ENCODE data around the gene TRPM2.

Gene TRPM2

GRCh38 chr21:44350773-44351481 lies 2.5 kb upstream of the TRPM2 start:
- no peak overlapping the region for H3K27ac ChIP-seq (ENCODE audit: low read depth, low read length)
- no peaks in the 10 kb centered on the region for H3K4me1 ChIP-seq (ENCODE audit: insufficient read depth, low read length)
- H3K9ac ChIP-seq (ENCODE audit: low read depth, low read length) = no peak overlapping the region
- 92% methylated on average over 42 of the region's 42 CpGs for WGBS
- no peaks in the 10 kb centered on the region for H3K36me3 ChIP-seq (ENCODE audit: insufficient read depth, low read length)
- no peaks in the 10 kb centered on the region for H3K27me3 ChIP-seq (ENCODE audit: insufficient read depth, low read length)
- no peaks in the 10 kb centered on the region for H3K9me3 ChIP-seq (ENCODE audit: insufficient read depth, low read depth, low read length)
- no peak overlapping the region for H3K4me3 ChIP-seq (ENCODE audit: low read length)

DNA sequence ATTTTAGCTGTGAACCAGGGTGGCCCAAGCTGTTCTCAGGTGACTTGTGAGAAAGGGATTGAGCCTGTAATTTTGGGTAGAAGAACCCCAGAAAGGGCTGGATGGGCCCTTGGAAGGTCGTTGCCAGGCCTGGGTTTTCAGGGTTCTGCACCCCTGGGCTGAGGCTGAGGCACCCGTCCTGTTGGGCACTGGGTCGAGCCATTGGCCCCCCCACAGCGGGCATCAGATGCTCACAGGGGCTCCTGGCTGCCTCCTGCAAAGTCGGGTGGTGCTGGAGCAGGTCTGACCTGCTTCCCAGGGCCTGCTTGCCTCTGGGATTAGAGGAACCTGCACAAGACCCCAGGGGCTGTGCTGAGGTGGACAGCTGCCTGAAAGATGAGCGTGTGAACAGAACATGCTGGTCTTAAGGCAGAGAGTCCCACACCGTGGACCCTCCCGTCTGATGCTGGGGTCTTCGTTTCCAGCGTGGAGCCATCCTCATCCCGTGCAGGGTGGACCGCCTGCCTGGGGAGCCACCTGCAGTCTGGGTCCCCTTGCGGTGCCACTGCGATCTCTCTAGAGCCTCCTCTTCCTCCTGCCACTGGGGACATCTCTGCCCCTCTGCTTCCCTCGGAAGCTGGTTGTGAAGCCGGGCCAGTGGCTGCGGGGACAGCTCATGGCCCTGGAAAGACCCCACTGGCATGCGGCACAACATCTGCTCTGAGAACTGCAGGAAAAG lies 1.7 kb upstream of the TRPM2 start:
- no peaks in the 10 kb centered on the region for H3K36me3 ChIP-seq (ENCODE audit: insufficient read depth, low read length)
- no peak overlapping the region for H3K4me3 ChIP-seq (ENCODE audit: low read length)
- no peaks in the 10 kb centered on the region for H3K4me1 ChIP-seq (ENCODE audit: insufficient read depth, low read length)
- WGBS = 93% methylated on average over 18 of the region's 18 CpGs
- H3K9ac ChIP-seq (ENCODE audit: low read depth, low read length) = no peak overlapping the region
- H3K27ac ChIP-seq (ENCODE audit: low read depth, low read length) = no peak overlapping the region
- H3K9me3 ChIP-seq (ENCODE audit: insufficient read depth, low read depth, low read length) = no peaks in the 10 kb centered on the region
- H3K27me3 ChIP-seq (ENCODE audit: insufficient read depth, low read length) = no peaks in the 10 kb centered on the region

- no peaks in the 10 kb centered on the region for H3K4me1 ChIP-seq (ENCODE audit: insufficient read depth, low read length)
- no peaks in the 10 kb centered on the region for H3K27me3 ChIP-seq (ENCODE audit: insufficient read depth, low read length)
- no peak overlapping the region for H3K9ac ChIP-seq (ENCODE audit: low read depth, low read length)
- no peak overlapping the region for H3K4me3 ChIP-seq (ENCODE audit: low read length)
- 93% methylated on average over 17 of the region's 17 CpGs for WGBS
- H3K36me3 ChIP-seq (ENCODE audit: insufficient read depth, low read length) = no peaks in the 10 kb centered on the region
- no peaks in the 10 kb centered on the region for H3K9me3 ChIP-seq (ENCODE audit: insufficient read depth, low read depth, low read length)
- no peak overlapping the region for H3K27ac ChIP-seq (ENCODE audit: low read depth, low read length)
These were observed 1.1 kb upstream of the TRPM2 start for GRCh38 chr21:44352253-44352860.

GRCh38 chr21:44354001-44354405 lies 582 bp downstream of the TRPM2 start:
- no peaks in the 10 kb centered on the region for H3K4me1 ChIP-seq (ENCODE audit: insufficient read depth, low read length)
- no peak overlapping the region for H3K4me3 ChIP-seq (ENCODE audit: low read length)
- WGBS = 92% methylated on average over 8 of the region's 8 CpGs
- no peak overlapping the region for H3K27ac ChIP-seq (ENCODE audit: low read depth, low read length)
- no peaks in the 10 kb centered on the region for H3K27me3 ChIP-seq (ENCODE audit: insufficient read depth, low read length)
- no peaks in the 10 kb centered on the region for H3K9me3 ChIP-seq (ENCODE audit: insufficient read depth, low read depth, low read length)
- no peak overlapping the region for H3K9ac ChIP-seq (ENCODE audit: low read depth, low read length)
- H3K36me3 ChIP-seq (ENCODE audit: insufficient read depth, low read length) = no peaks in the 10 kb centered on the region

DNA sequence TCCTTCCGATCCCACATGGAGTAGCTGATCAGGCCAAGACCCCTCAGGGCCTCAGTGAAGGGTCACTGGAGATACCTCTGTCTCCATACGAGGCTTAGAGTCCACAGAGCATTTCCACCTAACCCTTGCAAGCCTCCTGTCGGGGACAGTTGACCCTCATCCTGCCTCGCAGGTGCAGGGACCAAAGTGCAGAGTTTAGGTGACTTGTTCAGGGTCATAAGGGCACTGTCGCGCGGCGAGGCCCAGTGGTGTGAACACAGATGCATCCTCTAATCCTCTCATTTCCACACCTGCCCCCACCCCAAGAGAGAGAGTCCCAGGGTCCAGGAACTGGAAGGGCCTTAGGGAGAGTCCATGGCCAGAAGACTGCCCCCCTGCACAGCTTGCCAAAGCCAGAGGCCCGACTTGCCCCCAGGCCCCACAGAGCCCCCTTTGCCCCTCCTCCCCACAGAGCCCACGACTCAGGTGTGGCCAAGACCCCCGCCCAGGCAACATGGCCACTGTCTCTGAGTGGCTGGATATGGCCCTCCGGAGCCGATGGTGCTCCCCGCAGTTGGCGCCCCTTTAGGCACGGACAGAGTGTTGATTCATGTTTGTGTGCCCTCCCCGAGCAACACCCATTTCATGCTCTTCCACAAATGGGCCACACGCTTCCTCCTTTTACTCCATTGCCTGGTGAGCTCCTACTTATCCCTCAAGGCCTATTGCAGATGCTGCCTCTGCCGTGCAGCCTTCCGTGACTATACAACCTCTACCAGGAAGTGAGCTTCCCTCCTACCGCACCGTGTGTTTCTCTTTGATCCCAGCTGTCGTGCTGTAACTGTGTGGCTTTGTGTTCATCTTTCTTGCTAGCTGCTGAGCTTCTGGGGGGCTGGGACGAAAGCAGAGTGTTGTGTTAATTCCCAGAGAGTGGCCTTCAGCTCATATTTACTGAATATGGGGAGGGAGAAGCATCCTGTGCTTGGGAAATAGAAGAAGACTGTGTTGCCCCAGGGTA lies 1.7 kb downstream of the TRPM2 start:
- Histone ChIP-seq H3K9me3 (ENCODE audit: insufficient read depth, low read depth, low read length) (no peaks in the 10 kb centered on the region), H3K4me3 (ENCODE audit: low read length) (no peak overlapping the region), H3K27me3 (ENCODE audit: insufficient read depth, low read length) (no peaks in the 10 kb centered on the region), H3K9ac (ENCODE audit: low read depth, low read length) (no peak overlapping the region), H3K36me3 (ENCODE audit: insufficient read depth, low read length) (no peaks in the 10 kb centered on the region), H3K27ac (ENCODE audit: low read depth, low read length) (no peak overlapping the region), H3K4me1 (ENCODE audit: insufficient read depth, low read length) (no peaks in the 10 kb centered on the region)
- 92% methylated on average over 24 of the region's 24 CpGs for WGBS

- Histone ChIP-seq H3K9me3 (ENCODE audit: insufficient read depth, low read depth, low read length) (no peaks in the 10 kb centered on the region), H3K36me3 (ENCODE audit: insufficient read depth, low read length) (no peaks in the 10 kb centered on the region), H3K4me3 (ENCODE audit: low read length) (no peak overlapping the region), H3K27me3 (ENCODE audit: insufficient read depth, low read length) (no peaks in the 10 kb centered on the region), H3K27ac (ENCODE audit: low read depth, low read length) (no peak overlapping the region), H3K9ac (ENCODE audit: low read depth, low read length) (no peak overlapping the region), H3K4me1 (ENCODE audit: insufficient read depth, low read length) (no peaks in the 10 kb centered on the region)
- 93% methylated on average over 11 of the region's 11 CpGs for WGBS
These were observed 2.7 kb downstream of the TRPM2 start for GRCh38 chr21:44356160-44356559.

DNA sequence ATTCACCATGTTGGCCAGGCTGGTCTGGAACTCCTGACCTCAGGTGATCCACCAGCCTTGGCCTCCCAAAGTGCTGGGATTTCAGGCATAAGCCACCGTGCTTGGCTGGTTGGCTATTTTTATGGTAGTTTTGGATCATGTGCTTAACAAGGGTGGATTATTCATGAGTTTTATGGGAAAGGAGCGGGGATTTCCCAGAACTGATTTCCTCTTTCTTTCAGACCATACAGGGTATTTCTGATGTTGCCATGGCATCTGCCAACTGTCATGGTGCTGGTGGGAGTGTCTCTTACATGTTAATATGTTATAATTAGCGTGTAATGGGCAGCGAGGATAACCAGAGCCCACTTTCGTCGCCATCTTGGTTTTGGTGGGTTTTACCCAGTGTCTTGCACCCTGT lies 3.2 kb downstream of the TRPM2 start:
- WGBS = 94% methylated on average over 6 of the region's 6 CpGs
- H3K27me3 ChIP-seq (ENCODE audit: insufficient read depth, low read length) = no peaks in the 10 kb centered on the region
- H3K9me3 ChIP-seq (ENCODE audit: insufficient read depth, low read depth, low read length) = no peaks in the 10 kb centered on the region

DNA sequence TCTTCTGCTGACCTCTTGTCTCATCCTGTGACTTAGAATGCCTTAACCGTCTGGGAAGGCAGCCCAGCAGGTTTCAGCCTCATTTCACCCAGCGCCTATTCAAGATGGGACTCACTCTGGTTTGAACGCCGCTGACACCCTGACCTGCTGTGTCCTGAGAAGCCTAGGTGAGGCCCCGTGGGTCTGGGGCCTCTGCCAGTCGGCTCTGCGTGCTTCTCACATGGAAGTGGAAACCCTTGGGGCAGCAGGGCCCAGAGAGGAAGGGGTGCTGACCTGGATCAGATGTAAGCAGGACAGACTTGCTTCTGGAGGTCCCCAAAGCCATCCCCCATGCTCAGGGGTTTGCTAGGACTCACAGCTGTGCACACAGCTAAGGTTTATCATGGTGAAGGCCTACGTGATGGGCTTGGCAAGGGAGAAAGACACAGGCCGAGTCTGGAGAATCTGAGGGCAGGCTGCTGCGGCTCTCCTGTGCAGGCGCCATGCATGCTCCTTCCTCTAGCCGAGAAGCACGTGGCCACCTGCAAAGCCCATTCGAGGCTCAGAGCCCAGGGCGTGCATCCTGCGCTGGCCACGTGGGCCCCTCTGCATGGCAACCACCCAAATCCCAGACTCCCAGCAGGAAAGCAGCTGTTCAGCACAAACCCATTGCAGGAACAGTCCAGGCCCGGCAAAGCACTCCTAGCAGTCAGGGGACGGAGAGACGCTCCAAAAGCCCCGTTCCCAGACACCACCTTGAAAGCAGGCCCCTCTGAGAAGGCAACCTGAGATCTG lies 3.8 kb downstream of the TRPM2 start:
- Histone ChIP-seq H3K9me3 (ENCODE audit: insufficient read depth, low read depth, low read length) (no peaks in the 10 kb centered on the region), H3K36me3 (ENCODE audit: insufficient read depth, low read length) (no peaks in the 10 kb centered on the region), H3K27ac (ENCODE audit: low read depth, low read length) (no peak overlapping the region), H3K27me3 (ENCODE audit: insufficient read depth, low read length) (no peaks in the 10 kb centered on the region), H3K4me3 (ENCODE audit: low read length) (no peak overlapping the region), H3K9ac (ENCODE audit: low read depth, low read length) (no peak overlapping the region), H3K4me1 (ENCODE audit: insufficient read depth, low read length) (no peaks in the 10 kb centered on the region)
- 91% methylated on average over 21 of the region's 21 CpGs for WGBS

More for the DNA sequence above, 3.2 kb downstream of the TRPM2 start:
- no peak overlapping the region for H3K9ac ChIP-seq (ENCODE audit: low read depth, low read length)
- H3K27ac ChIP-seq (ENCODE audit: low read depth, low read length) = no peak overlapping the region
- no peak overlapping the region for H3K4me3 ChIP-seq (ENCODE audit: low read length)
- no peaks in the 10 kb centered on the region for H3K4me1 ChIP-seq (ENCODE audit: insufficient read depth, low read length)
- H3K36me3 ChIP-seq (ENCODE audit: insufficient read depth, low read length) = no peaks in the 10 kb centered on the region

GRCh38 chr21:44359396-44359795 lies 6.0 kb downstream of the TRPM2 start:
- no peak overlapping the region for H3K4me3 ChIP-seq (ENCODE audit: low read length)
- H3K9ac ChIP-seq (ENCODE audit: low read depth, low read length) = no peak overlapping the region
- no peak overlapping the region for H3K27ac ChIP-seq (ENCODE audit: low read depth, low read length)
- 95% methylated on average over 8 of the region's 8 CpGs for WGBS
- no peaks in the 10 kb centered on the region for H3K4me1 ChIP-seq (ENCODE audit: insufficient read depth, low read length)
- H3K36me3 ChIP-seq (ENCODE audit: insufficient read depth, low read length) = no peaks in the 10 kb centered on the region
- no peaks in the 10 kb centered on the region for H3K9me3 ChIP-seq (ENCODE audit: insufficient read depth, low read depth, low read length)
- no peaks in the 10 kb centered on the region for H3K27me3 ChIP-seq (ENCODE audit: insufficient read depth, low read length)

DNA sequence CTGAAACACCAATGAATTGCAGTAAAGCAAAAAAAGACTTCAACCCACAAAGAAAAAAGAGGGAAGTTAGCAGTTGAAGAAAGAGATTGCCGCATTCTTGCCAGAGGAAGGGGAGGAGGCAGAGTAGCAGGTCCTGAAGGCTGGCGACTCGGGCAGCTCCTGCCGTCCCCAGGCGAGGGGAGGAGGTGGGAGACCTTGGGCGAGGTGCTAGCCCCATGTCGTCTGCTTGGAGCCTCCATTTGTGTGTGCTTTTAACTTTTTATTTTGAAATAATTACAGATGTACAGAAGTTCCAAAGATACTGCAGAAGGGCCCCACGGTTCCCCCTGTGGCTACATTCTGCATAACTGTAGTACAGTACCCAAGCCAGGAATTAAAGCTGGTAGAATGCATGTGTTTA lies 6.7 kb downstream of the TRPM2 start:
- WGBS = 84% methylated on average over 8 of the region's 8 CpGs

More for the DNA sequence above, 6.7 kb downstream of the TRPM2 start:
- no peak overlapping the region for H3K4me3 ChIP-seq (ENCODE audit: low read length)
- no peaks in the 10 kb centered on the region for H3K4me1 ChIP-seq (ENCODE audit: insufficient read depth, low read length)
- H3K27me3 ChIP-seq (ENCODE audit: insufficient read depth, low read length) = no peaks in the 10 kb centered on the region
- no peaks in the 10 kb centered on the region for H3K36me3 ChIP-seq (ENCODE audit: insufficient read depth, low read length)
- no peaks in the 10 kb centered on the region for H3K9me3 ChIP-seq (ENCODE audit: insufficient read depth, low read depth, low read length)
- no peak overlapping the region for H3K27ac ChIP-seq (ENCODE audit: low read depth, low read length)
- H3K9ac ChIP-seq (ENCODE audit: low read depth, low read length) = no peak overlapping the region
